Panc1 (cell line): ENCODE data around the gene PITPNB. TPM values are rescaled to one million over a fixed set of nuclear protein-coding genes. Genes with fewer than 3 reads are reported as not detected.

ENCODE experiments used
- ATAC-seq: fragments of 200-7000 bp; cut with Tn5 transposase; 2 replicates; pipeline ENCODE4 v1.9.1; 2020; ENCODE audit warnings: mild to moderate bottlenecking, moderate library complexity
- BruUV-seq: library from RNA; stranded (reverse); fragments of 400-500 nt; replicated peaks from 2 replicates; lab custom pipeline; 2021; lab: Mats Ljungman, UMichigan
- CTCF ChIA-PET: fragments of 300-600 bp; sonication (Branson Sonifier 250); formaldehyde crosslinking; loops from one replicate; lab custom pipeline; 2022; ENCODE audit warnings: antibody characterized with exemption; lab: Charles Lee
- POLR2A ChIA-PET: fragments of 300-600 bp; sonication (Branson Sonifier 250); formaldehyde crosslinking; loops from one replicate; lab custom pipeline; 2022; ENCODE audit warnings: antibody characterized with exemption; lab: Charles Lee
- DNase-seq: peaks from one replicate; pipeline ENCODE4 v3.0.0-alpha.2; 2010; ENCODE audit warnings: low read depth, low spot score
- H3K27ac ChIP-seq: 2 replicates; pipeline ENCODE4 v1.5.1; 2011; ENCODE audit warnings: mild to moderate bottlenecking, low read length, inconsistent platforms
- H3K27me3 ChIP-seq: fragments of 200-500 bp; sonication (Bioruptor generic); 2 replicates; pipeline ENCODE4 v1.6.0; 2014; ENCODE audit warnings: low read length, inconsistent platforms; ENCODE audit not compliant: control insufficient read depth, insufficient read depth
- H3K36me3 ChIP-seq: fragments of 200-500 bp; sonication (Bioruptor generic); 2 replicates; pipeline ENCODE4 v1.5.1; 2014; ENCODE audit warnings: inconsistent platforms, mild to moderate bottlenecking, low read length, moderate library complexity; ENCODE audit not compliant: control insufficient read depth, insufficient read depth
- H3K4me1 ChIP-seq: 2 replicates; pipeline ENCODE4 v1.5.1; 2011; ENCODE audit warnings: inconsistent platforms, mild to moderate bottlenecking, low read length, moderate library complexity; ENCODE audit not compliant: control insufficient read depth, insufficient read depth
- H3K4me3 ChIP-seq, 2 experiments: 2 replicates each; pipeline ENCODE4 v1.5.1; 2011 to 2012; ENCODE audit warnings: low read depth in 2 of 2, low read length in 2 of 2, mild to moderate bottlenecking in 2 of 2, inconsistent platforms in 1 of 2, moderate library complexity in 1 of 2
- H3K9me3 ChIP-seq: fragments of 200-500 bp; sonication (Bioruptor generic); 2 replicates; pipeline ENCODE4 v1.5.1; 2014; ENCODE audit warnings: low read depth, mild to moderate bottlenecking, inconsistent platforms, low read length, moderate library complexity; ENCODE audit not compliant: control insufficient read depth, insufficient read depth
- POLR2AphosphoS5 ChIP-seq: IDR thresholded peaks from 2 replicates; pipeline ENCODE4 v1.6.1; 2012; ENCODE audit warnings: mild to moderate bottlenecking, low read depth, low read length, moderate library complexity
- REST ChIP-seq, 2 experiments: IDR thresholded peaks; 2 replicates each; pipeline ENCODE4 v1.6.1; 2011 to 2012; ENCODE audit warnings: low read depth in 2 of 2, control low read depth in 1 of 2, low read length in 1 of 2, mild to moderate bottlenecking in 1 of 2, moderate library complexity in 1 of 2; ENCODE audit not compliant: insufficient read depth in 1 of 2
- SIN3A ChIP-seq: IDR thresholded peaks from 2 replicates; pipeline ENCODE4 v1.6.1; 2012; ENCODE audit warnings: low read depth, mild to moderate bottlenecking, low read length, moderate library complexity, borderline replicate concordance; ENCODE audit not compliant: insufficient read depth
- TCF7L2 ChIP-seq: IDR thresholded peaks from 2 replicates; pipeline ENCODE4 v1.6.1; 2011; ENCODE audit warnings: mild to moderate bottlenecking, low read depth, low read length, inconsistent platforms
- in situ Hi-C: cut with HindIII; loops from 2 replicates; pipeline ENCODE4 v1.10.0; 2016; ENCODE audit warnings: low sequenced_read_pairs, low pct_unique_long_range_greater_than_20kb
- intact Hi-C: fragments of 100-400 bp; cut with micrococcal nuclease; formaldehyde crosslinking; loops from one replicate; pipeline ENCODE4 v1.10.0; 2022; ENCODE audit not compliant: unreplicated experiment
- total RNA-seq: library from RNA; stranded (reverse); gene quantifications from one replicate; pipeline ENCODE4 v1.2.1, GENCODE V29; 2021; ENCODE audit not compliant: unreplicated experiment
- TF ChIP-seq, protein P1 (sequence below): fragments of 450-650 bp; IDR thresholded peaks from 2 replicates; pipeline ENCODE4 v1.5.1; 2017; ENCODE audit warnings: mild to moderate bottlenecking

The PITPNB gene
- total RNA-seq, 1 experiment from 2014 or later = 67.0 TPM

GRCh38 chr22:27900153-27900552 is 18.9 kb downstream of the PITPNB start:
- H3K9me3 ChIP-seq = no peaks in the 10 kb centered on the region
- peaks cover 16% of the 10 kb centered on the region; the same call in 1 of the 2 replicates for H3K36me3 ChIP-seq
- DNase-seq (no peak), ATAC-seq (no peak)
- intact Hi-C loops = no loop called here
- no peaks in the 10 kb centered on the region for H3K4me1 ChIP-seq
- ChIA-PET POLR2A (no interaction called here), CTCF (no interaction called here)
- no TSS peak for BruUV-seq
- H3K27ac ChIP-seq = no peak overlapping the region
- TF ChIP-seq SIN3A (no peak), REST (IDR thresholded peaks at IDR 0.05; ENCODE audit: insufficient read depth in 1 of 2, low read depth in 2 of 2, low read length in 1 of 2) (no peak), TCF7L2 (no peak), POLR2AphosphoS5 (no peak)
- TF ChIP-seq, protein P1, sequence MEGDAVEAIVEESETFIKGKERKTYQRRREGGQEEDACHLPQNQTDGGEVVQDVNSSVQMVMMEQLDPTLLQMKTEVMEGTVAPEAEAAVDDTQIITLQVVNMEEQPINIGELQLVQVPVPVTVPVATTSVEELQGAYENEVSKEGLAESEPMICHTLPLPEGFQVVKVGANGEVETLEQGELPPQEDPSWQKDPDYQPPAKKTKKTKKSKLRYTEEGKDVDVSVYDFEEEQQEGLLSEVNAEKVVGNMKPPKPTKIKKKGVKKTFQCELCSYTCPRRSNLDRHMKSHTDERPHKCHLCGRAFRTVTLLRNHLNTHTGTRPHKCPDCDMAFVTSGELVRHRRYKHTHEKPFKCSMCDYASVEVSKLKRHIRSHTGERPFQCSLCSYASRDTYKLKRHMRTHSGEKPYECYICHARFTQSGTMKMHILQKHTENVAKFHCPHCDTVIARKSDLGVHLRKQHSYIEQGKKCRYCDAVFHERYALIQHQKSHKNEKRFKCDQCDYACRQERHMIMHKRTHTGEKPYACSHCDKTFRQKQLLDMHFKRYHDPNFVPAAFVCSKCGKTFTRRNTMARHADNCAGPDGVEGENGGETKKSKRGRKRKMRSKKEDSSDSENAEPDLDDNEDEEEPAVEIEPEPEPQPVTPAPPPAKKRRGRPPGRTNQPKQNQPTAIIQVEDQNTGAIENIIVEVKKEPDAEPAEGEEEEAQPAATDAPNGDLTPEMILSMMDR = no peak
- in situ Hi-C loops = no loop called here
- H3K27me3 ChIP-seq = no peaks in the 10 kb centered on the region
- no peak overlapping the region for H3K4me3 ChIP-seq

- Histone ChIP-seq H3K4me1 (no peaks in the 10 kb centered on the region), H3K36me3 (peaks cover 23% of the 10 kb centered on the region; the same call in 1 of the 2 replicates), H3K9me3 (no peaks in the 10 kb centered on the region), H3K27me3 (no peaks in the 10 kb centered on the region), H3K27ac (no peak overlapping the region), H3K4me3 (no peak overlapping the region)
- DNase-seq = no peak
- intact Hi-C loops = no loop called here
- in situ Hi-C loops = no loop called here
- no TSS peak for BruUV-seq
- ChIA-PET CTCF (no interaction called here), POLR2A (no interaction called here)
- ATAC-seq = no peak
- no peak for TF ChIP-seq REST (IDR thresholded peaks at IDR 0.05; ENCODE audit: insufficient read depth in 1 of 2, low read depth in 2 of 2, low read length in 1 of 2)
- TF ChIP-seq, protein P1 = no peak
- no peak for TF ChIP-seq SIN3A
- no peak for TF ChIP-seq TCF7L2
- no peak for TF ChIP-seq POLR2AphosphoS5
Measured at GRCh38 chr22:27896245-27896644, 22.8 kb downstream of the PITPNB start.
